ENCODE results near the gene NPFF.

The NPFF gene

DNA sequence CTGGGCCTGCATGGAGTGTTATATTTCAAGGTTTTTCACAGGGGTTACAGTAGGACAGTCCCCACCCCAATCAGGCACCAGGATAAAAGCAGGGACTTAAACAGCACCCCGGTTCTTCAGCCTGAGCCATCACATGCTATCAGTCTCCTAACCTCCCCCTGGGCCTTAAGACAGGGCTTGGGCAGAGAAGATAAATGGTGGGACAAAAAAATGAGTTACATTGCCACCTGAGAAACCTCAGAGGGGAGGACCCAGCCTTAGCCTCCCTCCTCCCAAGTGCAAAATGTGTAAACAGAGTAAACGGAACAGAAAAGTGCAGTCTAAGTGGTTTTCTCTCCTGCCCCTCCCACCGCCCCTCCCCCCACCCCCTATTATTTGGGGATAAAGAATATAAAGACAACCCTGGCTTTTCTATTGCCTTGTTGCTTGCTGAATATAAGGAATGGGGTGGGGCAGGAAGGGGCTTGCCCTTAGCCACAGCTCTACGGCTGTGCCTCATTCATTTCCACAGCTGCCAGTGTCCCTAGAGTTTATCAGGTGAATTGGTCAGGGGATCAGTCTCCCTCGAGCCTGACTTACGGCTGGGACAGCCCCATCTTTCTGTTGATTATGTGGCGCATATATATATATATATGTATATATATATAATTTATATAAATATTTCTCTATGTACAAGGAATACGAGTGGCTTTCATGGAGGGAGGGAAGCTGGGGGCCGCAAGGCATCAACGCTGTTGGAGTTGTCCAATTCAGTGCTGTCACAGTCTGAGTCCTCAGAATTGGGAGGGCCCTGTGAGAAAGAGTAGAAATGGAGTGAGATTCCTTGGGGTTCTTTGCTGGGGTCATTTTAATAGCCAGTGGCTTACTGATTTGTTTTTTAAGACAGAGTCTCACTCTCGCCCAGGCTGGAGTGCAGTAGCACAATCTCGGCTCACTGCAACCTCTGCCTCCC lies 26.5 kb downstream of the NPFF start:
- TF ChIP-seq, protein P1, sequence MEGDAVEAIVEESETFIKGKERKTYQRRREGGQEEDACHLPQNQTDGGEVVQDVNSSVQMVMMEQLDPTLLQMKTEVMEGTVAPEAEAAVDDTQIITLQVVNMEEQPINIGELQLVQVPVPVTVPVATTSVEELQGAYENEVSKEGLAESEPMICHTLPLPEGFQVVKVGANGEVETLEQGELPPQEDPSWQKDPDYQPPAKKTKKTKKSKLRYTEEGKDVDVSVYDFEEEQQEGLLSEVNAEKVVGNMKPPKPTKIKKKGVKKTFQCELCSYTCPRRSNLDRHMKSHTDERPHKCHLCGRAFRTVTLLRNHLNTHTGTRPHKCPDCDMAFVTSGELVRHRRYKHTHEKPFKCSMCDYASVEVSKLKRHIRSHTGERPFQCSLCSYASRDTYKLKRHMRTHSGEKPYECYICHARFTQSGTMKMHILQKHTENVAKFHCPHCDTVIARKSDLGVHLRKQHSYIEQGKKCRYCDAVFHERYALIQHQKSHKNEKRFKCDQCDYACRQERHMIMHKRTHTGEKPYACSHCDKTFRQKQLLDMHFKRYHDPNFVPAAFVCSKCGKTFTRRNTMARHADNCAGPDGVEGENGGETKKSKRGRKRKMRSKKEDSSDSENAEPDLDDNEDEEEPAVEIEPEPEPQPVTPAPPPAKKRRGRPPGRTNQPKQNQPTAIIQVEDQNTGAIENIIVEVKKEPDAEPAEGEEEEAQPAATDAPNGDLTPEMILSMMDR (IDR thresholded peaks at IDR 0.05; ENCODE audit: insufficient read depth, low read depth, low read length, missing control alignments) = no peak
- no peak overlapping the region for H3K4me3 ChIP-seq (ENCODE audit: low read length)
- no peak for DNase-seq (ENCODE audit: low read depth)

DNA sequence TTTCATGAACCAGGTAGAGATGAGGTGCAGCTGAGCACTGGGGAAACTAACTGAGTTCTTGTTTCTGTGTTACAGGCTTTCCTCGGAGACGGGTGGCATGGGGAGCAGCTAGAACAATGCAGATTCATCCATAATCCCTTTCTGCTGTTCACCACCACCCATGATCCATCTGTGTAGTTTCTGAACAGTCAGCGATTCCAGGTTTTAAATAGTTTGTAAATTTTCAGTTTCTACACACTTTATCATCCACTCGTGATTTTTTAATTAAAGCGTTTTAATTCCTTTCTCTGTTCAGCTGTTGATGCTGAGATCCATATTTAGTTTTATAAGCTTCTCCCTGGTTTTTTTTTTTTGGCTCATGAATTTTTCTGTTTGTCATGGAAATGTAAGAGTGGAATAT lies 28.0 kb downstream of the NPFF start:
- H3K4me3 ChIP-seq (ENCODE audit: low read length) = no peak overlapping the region
- no peak for DNase-seq (ENCODE audit: low read depth)
- TF ChIP-seq, protein P1 (IDR thresholded peaks at IDR 0.05; ENCODE audit: insufficient read depth, low read depth, low read length, missing control alignments) = no peak

DNA sequence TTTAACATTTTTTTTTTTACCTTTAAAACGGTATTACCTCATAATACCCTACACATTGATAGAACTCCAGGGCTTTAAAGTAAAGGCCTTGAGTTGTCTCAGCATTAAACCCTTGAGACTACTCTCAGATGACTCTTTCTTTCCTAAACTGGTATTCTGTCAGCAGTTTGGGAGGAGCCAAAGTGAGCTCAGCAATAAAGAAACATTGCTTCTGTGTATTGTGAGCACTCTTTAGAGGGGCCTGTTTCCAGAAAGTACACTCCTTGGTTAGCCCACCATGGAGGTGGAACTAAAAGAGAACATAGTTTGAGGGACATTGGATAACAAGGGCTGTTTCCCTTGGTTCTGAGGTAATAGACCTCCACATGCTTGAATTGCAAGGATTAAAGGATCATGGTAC lies 28.4 kb downstream of the NPFF start:
- TF ChIP-seq, protein P1 (IDR thresholded peaks at IDR 0.05; ENCODE audit: insufficient read depth, low read depth, low read length, missing control alignments) = no peak

DNA sequence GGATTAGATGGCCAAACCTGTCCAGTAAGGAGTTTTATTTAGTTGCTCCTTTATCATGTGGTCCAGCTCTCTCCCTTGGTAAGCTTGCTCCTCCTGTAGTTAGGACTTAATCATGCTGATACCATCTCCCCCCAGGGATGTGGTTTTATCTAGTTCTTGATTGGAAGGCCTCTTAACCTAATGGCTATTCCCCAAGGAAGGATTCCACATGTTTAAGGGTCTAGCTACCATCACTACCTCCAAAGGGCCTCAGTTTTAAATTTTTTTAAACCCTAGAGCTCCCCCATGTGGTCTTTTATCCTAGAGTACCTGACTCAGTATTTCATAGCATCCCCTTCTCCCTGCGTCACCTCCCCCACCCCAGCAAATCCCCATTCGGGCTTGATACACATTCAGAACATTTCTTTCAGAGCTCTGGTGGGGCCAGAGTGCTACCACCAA lies 30.5 kb downstream of the NPFF start:
- no peak for DNase-seq (ENCODE audit: low read depth)
- no peak overlapping the region for H3K4me3 ChIP-seq (ENCODE audit: low read length)
- TF ChIP-seq, protein P1 (IDR thresholded peaks at IDR 0.05; ENCODE audit: insufficient read depth, low read depth, low read length, missing control alignments) = no peak

More for the DNA sequence above, 28.4 kb downstream of the NPFF start:
- DNase-seq (ENCODE audit: low read depth) = no peak
- no peak overlapping the region for H3K4me3 ChIP-seq (ENCODE audit: low read length)

DNA sequence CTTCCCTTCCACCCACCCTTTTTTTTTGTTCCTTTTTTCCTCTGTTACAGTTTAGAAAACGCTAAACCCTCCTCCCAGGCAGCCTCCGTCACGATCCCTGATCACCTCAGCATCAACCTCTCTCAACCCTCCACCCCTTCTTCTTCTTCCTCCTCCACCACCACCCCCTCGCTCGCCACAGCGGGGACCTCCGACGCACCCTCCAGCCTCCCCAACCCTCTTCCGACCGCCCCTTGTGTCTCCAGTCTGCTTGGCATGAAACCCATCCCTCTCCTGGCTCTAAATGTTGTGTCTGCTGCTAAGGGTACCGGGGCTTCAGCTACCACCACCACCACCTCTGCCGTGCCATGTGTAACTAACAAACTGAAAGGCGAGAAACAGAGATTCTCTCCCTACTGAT lies 32.5 kb downstream of the NPFF start:
- TF ChIP-seq, protein P1 (IDR thresholded peaks at IDR 0.05; ENCODE audit: insufficient read depth, low read depth, low read length, missing control alignments) = no peak
- no peak for DNase-seq (ENCODE audit: low read depth)
- H3K4me3 ChIP-seq (ENCODE audit: low read length) = no peak overlapping the region

DNA sequence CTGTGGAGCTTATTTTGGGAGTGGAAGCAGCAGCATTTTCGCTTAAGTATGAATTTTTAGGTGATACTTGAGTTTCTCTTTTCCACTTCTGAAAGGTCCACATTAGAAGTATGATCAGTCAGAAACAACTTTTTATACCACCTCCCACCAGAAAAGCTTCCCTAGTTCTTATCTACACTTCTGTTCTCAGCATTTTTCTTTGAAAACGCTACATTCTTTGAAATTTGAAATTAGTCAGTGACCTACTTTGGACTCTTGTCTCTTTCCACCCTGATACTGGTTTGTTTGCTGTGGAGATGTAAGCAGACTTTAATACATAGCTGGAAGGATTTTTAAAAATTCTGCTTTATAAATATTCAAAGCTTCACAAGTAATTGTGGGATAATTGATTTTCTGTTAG lies 33.2 kb downstream of the NPFF start:
- TF ChIP-seq, protein P1 (IDR thresholded peaks at IDR 0.05; ENCODE audit: insufficient read depth, low read depth, low read length, missing control alignments) = no peak

More for the DNA sequence above, 33.2 kb downstream of the NPFF start:
- DNase-seq (ENCODE audit: low read depth) = no peak
- no peak overlapping the region for H3K4me3 ChIP-seq (ENCODE audit: low read length)

Measured in epithelial cell of esophagus (primary cell).